ENCODE results near the gene NCOA1. TPM values are rescaled to one million over a fixed set of nuclear protein-coding genes. Genes with fewer than 3 reads are reported as not detected.

Gene NCOA1
- total and polyA plus RNA-seq, 12 donors = 8.6 to 36.7 (median 32.0) TPM

DNA sequence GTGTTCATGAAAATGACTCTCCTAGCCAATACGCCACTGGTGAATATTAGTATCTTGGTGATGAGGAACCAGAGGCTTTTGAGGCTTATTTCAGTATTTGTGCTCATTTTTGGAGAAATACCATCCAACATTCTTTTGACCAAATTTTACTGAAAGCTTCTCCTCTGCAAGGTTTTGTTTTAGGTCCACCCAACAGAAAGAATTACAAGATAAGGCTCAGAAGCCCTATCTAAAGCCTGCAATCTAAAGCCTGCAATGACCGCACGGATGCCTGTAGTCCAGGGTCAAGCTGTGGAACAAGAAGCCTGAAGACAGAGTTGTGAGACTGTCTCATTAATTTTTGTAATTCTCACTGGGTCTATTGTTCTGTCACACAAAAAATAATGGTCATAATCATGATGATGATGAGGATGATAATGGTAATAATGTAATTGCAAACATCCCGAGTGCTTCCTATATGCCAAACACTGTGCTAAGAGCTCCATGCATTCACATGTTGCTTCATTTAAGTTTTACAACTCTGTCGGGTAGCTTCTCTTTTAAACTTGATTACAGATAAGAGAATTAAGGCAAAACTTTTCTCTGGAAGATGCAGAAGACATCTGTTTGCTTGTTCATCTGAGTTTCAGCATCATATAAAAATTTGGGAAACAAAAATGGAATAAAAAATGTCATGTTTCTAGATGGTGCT lies 33.2 kb upstream of the NCOA1 start:
- intact Hi-C loops (cut with DNase I) = no loop called here
- 87 to 88% methylated on average over 5 of the region's 5 CpGs for WGBS, 2 donors
- no peaks in the 10 kb centered on the region for H3K9me3 ChIP-seq
- H3K4me1 ChIP-seq = peaks cover 0 to 22% (median 8%) of the 10 kb centered on the region in 9 donors
- no peaks in the 10 kb centered on the region for H3K27me3 ChIP-seq
- H3K27ac ChIP-seq = no peak overlapping the region
- TF ChIP-seq, protein P1, sequence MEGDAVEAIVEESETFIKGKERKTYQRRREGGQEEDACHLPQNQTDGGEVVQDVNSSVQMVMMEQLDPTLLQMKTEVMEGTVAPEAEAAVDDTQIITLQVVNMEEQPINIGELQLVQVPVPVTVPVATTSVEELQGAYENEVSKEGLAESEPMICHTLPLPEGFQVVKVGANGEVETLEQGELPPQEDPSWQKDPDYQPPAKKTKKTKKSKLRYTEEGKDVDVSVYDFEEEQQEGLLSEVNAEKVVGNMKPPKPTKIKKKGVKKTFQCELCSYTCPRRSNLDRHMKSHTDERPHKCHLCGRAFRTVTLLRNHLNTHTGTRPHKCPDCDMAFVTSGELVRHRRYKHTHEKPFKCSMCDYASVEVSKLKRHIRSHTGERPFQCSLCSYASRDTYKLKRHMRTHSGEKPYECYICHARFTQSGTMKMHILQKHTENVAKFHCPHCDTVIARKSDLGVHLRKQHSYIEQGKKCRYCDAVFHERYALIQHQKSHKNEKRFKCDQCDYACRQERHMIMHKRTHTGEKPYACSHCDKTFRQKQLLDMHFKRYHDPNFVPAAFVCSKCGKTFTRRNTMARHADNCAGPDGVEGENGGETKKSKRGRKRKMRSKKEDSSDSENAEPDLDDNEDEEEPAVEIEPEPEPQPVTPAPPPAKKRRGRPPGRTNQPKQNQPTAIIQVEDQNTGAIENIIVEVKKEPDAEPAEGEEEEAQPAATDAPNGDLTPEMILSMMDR (IDR thresholded peaks at IDR 0.05) = no peak
- DNase-seq (no peak), ATAC-seq (no peak)
- no peak overlapping the region for H3K4me3 ChIP-seq
- H3K36me3 ChIP-seq = no peaks in the 10 kb centered on the region

GRCh38 chr2:24459224-24460161 lies 31.6 kb upstream of the NCOA1 start:
- WGBS, 2 donors = 88 to 95% methylated on average over 5 of the region's 5 CpGs
- peaks cover 0 to 7% (median 0%) of the 10 kb centered on the region in 9 donors for H3K4me1 ChIP-seq
- DNase-seq = no peak
- intact Hi-C loops (cut with DNase I) = no loop called here
- no peak overlapping the region for H3K27ac ChIP-seq
- H3K27me3 ChIP-seq = no peaks in the 10 kb centered on the region
- H3K9me3 ChIP-seq = no peaks in the 10 kb centered on the region
- TF ChIP-seq, protein P1 (IDR thresholded peaks at IDR 0.05) = no peak
- no peak overlapping the region for H3K4me3 ChIP-seq
- H3K36me3 ChIP-seq = no peaks in the 10 kb centered on the region
- no peak for ATAC-seq

DNA sequence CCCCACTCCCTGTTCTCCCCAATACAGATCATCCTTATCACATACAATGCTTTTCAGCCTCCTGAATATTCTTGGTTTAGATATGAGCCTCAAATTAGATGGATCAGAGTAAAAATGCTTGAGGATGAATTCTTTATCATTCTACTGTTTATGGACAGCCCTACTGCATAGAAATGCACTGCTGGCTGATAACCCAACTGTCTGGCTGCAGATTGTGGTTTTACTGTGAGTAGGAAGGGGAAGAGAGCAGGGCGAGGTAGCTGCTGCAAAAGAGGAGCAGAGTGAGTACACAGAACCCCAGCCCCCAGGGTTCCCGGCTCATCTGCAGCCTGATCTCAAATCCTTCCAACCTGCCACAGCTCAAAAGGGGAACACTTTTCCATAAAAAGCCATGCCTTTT lies 29.4 kb upstream of the NCOA1 start:
- Histone ChIP-seq H3K4me3 (no peak overlapping the region), H3K27ac (no peak overlapping the region), H3K27me3 (no peaks in the 10 kb centered on the region), H3K4me1 (peaks cover 0 to 4% (median 0%) of the 10 kb centered on the region in 9 donors), H3K36me3 (no peaks in the 10 kb centered on the region), H3K9me3 (no peaks in the 10 kb centered on the region)
- intact Hi-C loops (cut with DNase I) = no loop called here
- ATAC-seq (no peak), DNase-seq (no peak)
- WGBS, 2 donors = 72 to 74% methylated on average over 2 of the region's 2 CpGs
- TF ChIP-seq, protein P1 (IDR thresholded peaks at IDR 0.05) = no peak

- Histone ChIP-seq H3K4me1 (no peaks in the 10 kb centered on the region), H3K27me3 (no peaks in the 10 kb centered on the region), H3K27ac (no peak overlapping the region), H3K36me3 (no peaks in the 10 kb centered on the region), H3K9me3 (no peaks in the 10 kb centered on the region), H3K4me3 (no peak overlapping the region)
- DNase-seq = no peak
- ATAC-seq = no peak
- TF ChIP-seq, protein P1 (IDR thresholded peaks at IDR 0.05) = no peak
- intact Hi-C loops (cut with DNase I) = no loop called here
- 89 to 92% methylated on average over 1 of the region's 1 CpG for WGBS, 2 donors
Observed at GRCh38 chr2:24463271-24463670, 27.8 kb upstream of the NCOA1 start.
